K562 (cell line): Measurements from ENCODE around the gene DNAH17. TPM values are rescaled to one million over a fixed set of nuclear protein-coding genes. Genes with fewer than 3 reads are reported as not detected.

ENCODE experiments used
- ATAC-seq: fragments of 200-7000 bp; cut with Tn5 transposase; 3 replicates; pipeline ENCODE4 v1.9.1; 2020; ENCODE audit warnings: moderate library complexity
- BruUV-seq: library from RNA; stranded (reverse); fragments of 400-500 nt; replicated peaks from 2 replicates; lab custom pipeline; 2021; lab: Mats Ljungman, UMichigan
- CTCF ChIA-PET: fragments of 300-600 bp; formaldehyde crosslinking; extraction: SDS; loops from one replicate; lab custom pipeline; 2021; ENCODE audit warnings: low intra/inter-chr PET ratio; lab: Yijun Ruan, JAX
- POLR2A ChIA-PET: fragments of 300-600, 350-650 bp; sonication (Branson Sonifier 250); formaldehyde crosslinking; extraction: SDS; loops from one replicate; lab custom pipeline; 2021; ENCODE audit warnings: antibody characterized with exemption, inconsistent platforms; lab: Yijun Ruan, JAX
- DNase-seq, 4 experiments: peaks; one replicate each; pipeline versions ENCODE4 v3.0.0 to v3.0.0-alpha.2; 2011 to 2018; ENCODE audit warnings: low spot score in 3 of 4, mixed read lengths in 3 of 4; ENCODE audit errors: extremely low read depth in 1 of 4
- FAIRE-seq: peaks from 2 replicates; lab custom pipeline; 2011; peaks lifted over from hg19 to GRCh38; lab: Jason Lieb, UNC
- H2AFZ ChIP-seq: 2 replicates; pipeline ENCODE4 v1.6.0; 2011; ENCODE audit warnings: low read depth, low read length, control low read depth, inconsistent platforms
- H3K27ac ChIP-seq: fragments of 200-600 bp; 3 replicates; pipeline ENCODE4 v1.8.0; 2011; ENCODE audit warnings: low read depth, mild to moderate bottlenecking, control low read depth, inconsistent platforms, low read length, moderate library complexity, mixed read lengths; ENCODE audit errors: extremely low read depth
- H3K27me3 ChIP-seq, 2 experiments: fragments of 300-600 bp in 1 of 2; 2 replicates in 1 of 2; 3 replicates in 1 of 2; pipeline versions ENCODE4 v1.6.0 to v1.8.0; 2011; ENCODE audit warnings: inconsistent platforms in 2 of 2, low read length in 2 of 2, mild to moderate bottlenecking in 1 of 2, mixed read lengths in 1 of 2, moderate library complexity in 1 of 2; ENCODE audit not compliant: control insufficient read depth in 2 of 2, insufficient read depth in 2 of 2
- H3K36me3 ChIP-seq: fragments of 300-600 bp; 3 replicates; pipeline ENCODE4 v1.8.0; 2011; ENCODE audit warnings: mild to moderate bottlenecking, low read length, inconsistent platforms; ENCODE audit not compliant: control insufficient read depth, insufficient read depth
- H3K4me1 ChIP-seq, 2 experiments: fragments of 200-600 bp in 1 of 2; replicated peaks in 1 of 2; 2 replicates in 1 of 2; 3 replicates in 1 of 2; pipeline versions ENCODE4 v1.5.1 to v1.8.0; 2011; ENCODE audit warnings: inconsistent platforms in 2 of 2, low read length in 2 of 2, mild to moderate bottlenecking in 1 of 2, mixed read lengths in 1 of 2, moderate library complexity in 1 of 2; ENCODE audit not compliant: control insufficient read depth in 2 of 2, insufficient read depth in 2 of 2
- H3K4me2 ChIP-seq: 2 replicates; pipeline ENCODE4 v1.6.1; 2011; ENCODE audit warnings: low read length, control low read depth, inconsistent platforms, mixed read lengths; ENCODE audit not compliant: insufficient read depth
- H3K4me3 ChIP-seq: fragments of 200-600 bp; sonication (generic), shearing (Covaris generic); 2 replicates; pipeline ENCODE4 v1.5.1; 2016; ENCODE audit warnings: control low read depth, inconsistent platforms
- H3K79me2 ChIP-seq: fragments of 200-600 bp; 3 replicates; pipeline ENCODE4 v1.8.0; 2011; ENCODE audit warnings: low read length, inconsistent platforms; ENCODE audit not compliant: control insufficient read depth, insufficient read depth
- H3K9ac ChIP-seq, 2 experiments: 2 replicates each; pipeline versions ENCODE4 v1.6.0 to v1.6.1; 2011; ENCODE audit warnings: low read depth in 2 of 2, low read length in 2 of 2, control low read depth in 1 of 2, inconsistent platforms in 1 of 2, mild to moderate bottlenecking in 1 of 2, mixed read lengths in 1 of 2; ENCODE audit not compliant: insufficient read depth in 1 of 2
- H3K9me1 ChIP-seq: one replicate; pipeline ENCODE4 v1.6.0; 2011; ENCODE audit warnings: inconsistent platforms, mild to moderate bottlenecking, low read length, moderate library complexity; ENCODE audit not compliant: control insufficient read depth, insufficient read depth
- H3K9me3 ChIP-seq: replicated peaks from 2 replicates; pipeline ENCODE4 v1.5.1; 2011; ENCODE audit warnings: low read depth, low read length, inconsistent platforms; ENCODE audit not compliant: control insufficient read depth, insufficient read depth
- H4K20me1 ChIP-seq: replicated peaks from 2 replicates; pipeline ENCODE4 v1.6.1; 2011; ENCODE audit warnings: low read length, inconsistent platforms, mixed read lengths; ENCODE audit not compliant: control insufficient read depth, insufficient read depth
- ATF4 ChIP-seq: fragments of 450-650 bp; formaldehyde crosslinking; IDR thresholded peaks from 2 replicates; pipeline ENCODE4 v1.4.0; 2022; ENCODE audit warnings: mild to moderate bottlenecking, moderate library complexity
- CBFB ChIP-seq: sonication (generic); formaldehyde crosslinking; IDR thresholded peaks from 2 replicates; pipeline ENCODE4 v1.4.0; 2020; ENCODE audit warnings: mild to moderate bottlenecking, missing genetic modification reagents
- COPS2 ChIP-seq: fragments of 450-650 bp; conservative IDR thresholded peaks from 2 replicates; pipeline ENCODE4 v1.6.1; 2016; ENCODE audit warnings: mild to moderate bottlenecking, moderate library complexity
- CREBBP ChIP-seq: IDR thresholded peaks from one replicate; pipeline ENCODE4 v1.6.1; 2012; ENCODE audit warnings: low read depth, mild to moderate bottlenecking, control low read depth, inconsistent platforms, low read length
- FOXK2 ChIP-seq, 2 experiments: fragments of 450-650 bp; IDR thresholded peaks in 1 of 2; conservative IDR thresholded peaks in 1 of 2; 2 replicates each; pipeline ENCODE4 v1.6.1; 2016; ENCODE audit warnings: low read depth in 2 of 2, mild to moderate bottlenecking in 1 of 2
- MED1 ChIP-seq: sonication (generic); formaldehyde crosslinking; IDR thresholded peaks from 2 replicates; pipeline ENCODE4 v1.8.1; 2023; ENCODE audit warnings: missing genetic modification reagents, borderline replicate concordance
- MNT ChIP-seq, 2 experiments: fragments of 450-650 bp; conservative IDR thresholded peaks; 2 replicates each; pipeline ENCODE4 v1.6.1; 2017; ENCODE audit warnings: mild to moderate bottlenecking in 2 of 2, moderate library complexity in 2 of 2
- OTX1 ChIP-seq: fragments of 450-650 bp; formaldehyde crosslinking; IDR thresholded peaks from 2 replicates; pipeline ENCODE4 v1.4.0; 2022; ENCODE audit warnings: mild to moderate bottlenecking
- SAP30 ChIP-seq: fragments of 200-600 bp; sonication (generic); IDR thresholded peaks from 2 replicates; pipeline ENCODE4 v1.6.1; 2012; ENCODE audit warnings: borderline replicate concordance, low read depth, mild to moderate bottlenecking, moderate library complexity, low read length, control low read depth, inconsistent platforms; ENCODE audit not compliant: insufficient read depth, poor library complexity, severe bottlenecking
- XRCC5 ChIP-seq: fragments of 200-400 bp; formaldehyde crosslinking; IDR thresholded peaks from 2 replicates; pipeline ENCODE4 v1.6.1; 2017; ENCODE audit warnings: low read depth, mild to moderate bottlenecking, low read length
- ZKSCAN3 ChIP-seq: fragments of 250-450 bp; sonication (Bioruptor Pico); IDR thresholded peaks from 2 replicates; pipeline ENCODE4 v1.4.0; 2020
- WGBS: fragments of 100-300 bp; shearing (Covaris generic); methylation state at CpG from one replicate; pipeline ENCODE4 v1.1.6; 2016; ENCODE audit warnings: low coverage, mixed read lengths; ENCODE audit not compliant: insufficient coverage; ENCODE audit errors: missing lambda C conversion rate; 5-methylcytosine and 5-hydroxymethylcytosine counted together
- in situ Hi-C: fragments of 300-500 bp; cut with MboI; formaldehyde crosslinking; loops from 4 replicates; pipeline ENCODE4 v1.15.0; 2018; ENCODE audit warnings: inconsistent platforms, mixed read lengths
- intact Hi-C: fragments of 100-400 bp; cut with micrococcal nuclease; formaldehyde crosslinking; loops from 2 replicates; pipeline ENCODE4 v1.14.2; 2022
- polyA plus RNA-seq, 8 experiments: library from polyadenylated mRNA; depleted of rRNA in 4 of 8; stranded (reverse) in 5 of 8; unstranded in 3 of 8; fragments of >200 nt; fragmentation: Nextera tagmentation in 2 of 8; fragmentation: Illumina TruSeq in 1 of 8; extraction: Ambion mirVana in 2 of 8; extraction: Trizol in 1 of 8; gene quantifications; 2 replicates each; pipeline versions ENCODE4 v1.2.1 to v1.2.3, GENCODE V29; 2011 to 2014; ENCODE audit warnings: inconsistent platforms in 1 of 8, missing spikeins in 1 of 8
- total RNA-seq, 7 experiments: library from RNA; depleted of rRNA in 6 of 7; stranded (reverse); fragments of >200 nt in 6 of 7; fragmentation: Illumina TruSeq in 2 of 7; extraction: Trizol in 2 of 7; gene quantifications; 2 replicates each; pipeline versions ENCODE4 v1.2.1 to v1.2.3, GENCODE V29; 2011 to 2021; ENCODE audit warnings: low replicate concordance in 1 of 7

The DNAH17 gene
- total and polyA plus RNA-seq, 9 of the 15 experiments (the other 6 are each of a cell fraction or from before 2014, with no cell fraction given), result under 0.01 to 0.06 (median 0.03) TPM; not detected in 5

- ATAC-seq (no peak), FAIRE-seq (no peak), DNase-seq (no peak)
- H3K9ac ChIP-seq, result no peak overlapping the region
- H3K27me3 ChIP-seq, result peaks cover 28 to 60% of the 10 kb centered on the region in 2 experiments
- no peak overlapping the region for H2AFZ ChIP-seq
- no peaks in the 10 kb centered on the region for H3K4me1 ChIP-seq
- no peak overlapping the region for H3K4me2 ChIP-seq
- TF ChIP-seq COPS2 (no peak), CREBBP (no peak), MED1 (no peak)
- no peaks in the 10 kb centered on the region for H3K9me1 ChIP-seq
- POLR2A ChIA-PET, result interaction anchor here (0.5 to 1.0 kb wide), 3 partner anchors 22 to 26 kb away, joined by 3 to 4 read pairs (median 3); no protein-coding TSS in a partner anchor
- no peaks in the 10 kb centered on the region for H3K36me3 ChIP-seq
- H4K20me1 ChIP-seq, result peaks cover 5% of the 10 kb centered on the region; the same call in 1 of the 2 replicates
- CTCF ChIA-PET, result no interaction called here
- in situ Hi-C loops, result no loop called here
- BruUV-seq, result no TSS peak
- H3K4me3 ChIP-seq, result no peak overlapping the region
- H3K79me2 ChIP-seq, result no peaks in the 10 kb centered on the region
- 8% methylated on average over 6 of the region's 6 CpGs for WGBS
- intact Hi-C loops, result no loop called here
- no peaks in the 10 kb centered on the region for H3K9me3 ChIP-seq
- no peak overlapping the region for H3K27ac ChIP-seq
Observed at GRCh38 chr17:78605886-78606285, 28.7 kb upstream of the DNAH17 start.

DNA sequence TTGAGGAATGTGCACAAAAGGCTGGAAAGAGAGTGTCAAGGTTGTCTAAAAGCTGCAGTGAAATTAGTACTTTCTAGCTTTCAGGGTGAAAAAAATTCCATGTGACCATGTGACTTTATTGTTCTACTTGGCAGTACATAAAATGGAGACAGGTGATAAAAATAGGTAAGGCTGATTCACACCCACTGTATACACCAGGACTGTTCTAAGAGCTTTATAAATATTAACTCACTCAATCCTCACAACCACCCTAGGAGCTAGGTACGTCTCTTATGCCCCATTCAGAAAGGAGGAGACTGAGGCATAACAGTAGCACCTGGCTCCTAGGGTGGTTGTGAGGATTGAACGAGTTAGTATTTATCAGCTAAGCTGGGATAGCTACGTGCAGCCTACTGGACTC lies 28.2 kb upstream of the DNAH17 start:
- no peak overlapping the region for H2AFZ ChIP-seq
- ATAC-seq (no peak), FAIRE-seq (no peak), DNase-seq (no peak)
- in situ Hi-C loops (no loop called here), intact Hi-C loops (no loop called here)
- no peak overlapping the region for H3K9ac ChIP-seq
- H3K9me3 ChIP-seq, result no peaks in the 10 kb centered on the region
- H3K79me2 ChIP-seq, result no peaks in the 10 kb centered on the region
- H3K36me3 ChIP-seq, result no peaks in the 10 kb centered on the region
- CTCF ChIA-PET, result interaction anchor here (0.6 to 1.5 kb wide), 2 partner anchors 108 to 121 kb away, joined by 5 to 7 read pairs; no protein-coding TSS in a partner anchor
- H4K20me1 ChIP-seq, result peaks cover 5% of the 10 kb centered on the region; the same call in 1 of the 2 replicates
- 0% methylated on average over 3 of the region's 3 CpGs for WGBS
- TF ChIP-seq MNT (conservative IDR thresholded peaks at IDR 0.05) (no peak), CREBBP (no peak), OTX1 (no peak), ATF4 (CRISPR knock-in tag) (no peak), CBFB (CRISPR knock-in tag) (no peak), XRCC5 (no peak), ZKSCAN3 (CRISPR knock-in tag) (no peak), FOXK2 (conservative IDR thresholded peaks at IDR 0.05 in 1 of 2, IDR thresholded peaks at IDR 0.05 in 1 of 2; ENCODE audit: low read depth in 2 of 2) (no peak), SAP30 (no peak)
- no peak overlapping the region for H3K4me2 ChIP-seq
- H3K27me3 ChIP-seq, result peaks cover 26 to 59% of the 10 kb centered on the region in 2 experiments; a peak in 4 of 5 replicates
- POLR2A ChIA-PET, result interaction anchor here (0.9 to 1.0 kb wide), 2 partner anchors 22 to 27 kb away, joined by 3 to 4 read pairs; no protein-coding TSS in a partner anchor
- BruUV-seq, result no TSS peak
- H3K9me1 ChIP-seq, result no peaks in the 10 kb centered on the region
- H3K4me1 ChIP-seq, result no peaks in the 10 kb centered on the region
- no peak overlapping the region for H3K4me3 ChIP-seq
- H3K27ac ChIP-seq, result no peak overlapping the region
